Measurements from ENCODE around the gene GPC6.

GRCh38 chr13:94317063-94317491, 1090.5 kb downstream of the GPC6 start:
- TF ChIP-seq, protein P1, sequence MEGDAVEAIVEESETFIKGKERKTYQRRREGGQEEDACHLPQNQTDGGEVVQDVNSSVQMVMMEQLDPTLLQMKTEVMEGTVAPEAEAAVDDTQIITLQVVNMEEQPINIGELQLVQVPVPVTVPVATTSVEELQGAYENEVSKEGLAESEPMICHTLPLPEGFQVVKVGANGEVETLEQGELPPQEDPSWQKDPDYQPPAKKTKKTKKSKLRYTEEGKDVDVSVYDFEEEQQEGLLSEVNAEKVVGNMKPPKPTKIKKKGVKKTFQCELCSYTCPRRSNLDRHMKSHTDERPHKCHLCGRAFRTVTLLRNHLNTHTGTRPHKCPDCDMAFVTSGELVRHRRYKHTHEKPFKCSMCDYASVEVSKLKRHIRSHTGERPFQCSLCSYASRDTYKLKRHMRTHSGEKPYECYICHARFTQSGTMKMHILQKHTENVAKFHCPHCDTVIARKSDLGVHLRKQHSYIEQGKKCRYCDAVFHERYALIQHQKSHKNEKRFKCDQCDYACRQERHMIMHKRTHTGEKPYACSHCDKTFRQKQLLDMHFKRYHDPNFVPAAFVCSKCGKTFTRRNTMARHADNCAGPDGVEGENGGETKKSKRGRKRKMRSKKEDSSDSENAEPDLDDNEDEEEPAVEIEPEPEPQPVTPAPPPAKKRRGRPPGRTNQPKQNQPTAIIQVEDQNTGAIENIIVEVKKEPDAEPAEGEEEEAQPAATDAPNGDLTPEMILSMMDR (conservative IDR thresholded peaks at IDR 0.05), result no peak
- no peak for TF ChIP-seq ZFX (IDR thresholded peaks at IDR 0.05)
